ENCODE results near the gene SIK2. TPM values are rescaled to one million over a fixed set of nuclear protein-coding genes. Genes with fewer than 3 reads are reported as not detected.

SIK2 gene
- total RNA-seq, 4 donors from 2014 or later = 6.6 to 19.1 (median 16.2) TPM

GRCh38 chr11:111731821-111732220 lies 129.6 kb downstream of the SIK2 start:
- in situ Hi-C loops (cut with MboI; ENCODE audit: low pct_ligation_motif_present in 1 of 4, low pct_unique_long_range_greater_than_20kb in 1 of 4, low sequenced_read_pairs in 3 of 4) = no loop called here
- Histone ChIP-seq H3K27ac (peak overlapping the region; percentile 85 to 93 (median 89)), H3K4me3 (no peak overlapping the region), H3K36me3 (peaks cover 0 to 2% (median 0%) of the 10 kb centered on the region in 4 donors), H3K27me3 (no peaks in the 10 kb centered on the region), H3K9me3 (no peaks in the 10 kb centered on the region), H3K4me1 (peaks cover 31 to 67% (median 43%) of the 10 kb centered on the region in 4 donors)
- TF ChIP-seq CTCF (IDR thresholded peaks at IDR 0.05) (no peak), EP300 (IDR thresholded peaks at IDR 0.05; ENCODE audit: low read depth) (no peak), POLR2A (IDR thresholded peaks at IDR 0.05) (no peak), POLR2AphosphoS5 (IDR thresholded peaks at IDR 0.05) (no peak)
- 88% methylated on average over 5 of the region's 5 CpGs; no CpG with 5 or more reads in 1 of the 2 donors for WGBS, 2 donors (ENCODE audit: low coverage in 1 of 2)
- DNase-seq = no peak
- intact Hi-C loops (cut with DNase I; ENCODE audit: low total_unique reads) = no loop called here

GRCh38 chr11:111733016-111733415 lies 130.8 kb downstream of the SIK2 start:
- DNase-seq = no peak
- H3K27me3 ChIP-seq = no peaks in the 10 kb centered on the region
- WGBS, 2 donors (ENCODE audit: low coverage in 1 of 2) = 62% methylated on average over 7 of the region's 7 CpGs; no CpG with 5 or more reads in 1 of the 2 donors

GRCh38 chr11:111733611-111734088 lies 131.4 kb downstream of the SIK2 start:
- 63% methylated on average over 9 of the region's 9 CpGs; no CpG with 5 or more reads in 1 of the 2 donors for WGBS, 2 donors (ENCODE audit: low coverage in 1 of 2)
- peaks cover 31 to 81% (median 43%) of the 10 kb centered on the region in 4 donors for H3K4me1 ChIP-seq
- no peak overlapping the region for H3K4me3 ChIP-seq
- intact Hi-C loops (cut with DNase I; ENCODE audit: low total_unique reads) = no loop called here
- in situ Hi-C loops (cut with MboI; ENCODE audit: low pct_ligation_motif_present in 1 of 4, low pct_unique_long_range_greater_than_20kb in 1 of 4, low sequenced_read_pairs in 3 of 4) = no loop called here
- no peaks in the 10 kb centered on the region for H3K36me3 ChIP-seq
- peak overlapping the region; percentile 85 to 93 (median 89) for H3K27ac ChIP-seq
- no peaks in the 10 kb centered on the region for H3K9me3 ChIP-seq
- TF ChIP-seq EP300 (IDR thresholded peaks at IDR 0.05; ENCODE audit: low read depth) (no peak), POLR2A (IDR thresholded peaks at IDR 0.05) (no peak), POLR2AphosphoS5 (IDR thresholded peaks at IDR 0.05) (no peak), CTCF (IDR thresholded peaks at IDR 0.05) (no peak)
- H3K27me3 ChIP-seq = no peaks in the 10 kb centered on the region
- DNase-seq = no peak

More at GRCh38 chr11:111733016-111733415, 130.8 kb downstream of the SIK2 start:
- H3K4me1 ChIP-seq = peaks cover 31 to 77% (median 43%) of the 10 kb centered on the region in 4 donors
- H3K27ac ChIP-seq = peak overlapping the region; percentile 85 to 93 (median 89)
- TF ChIP-seq EP300 (IDR thresholded peaks at IDR 0.05; ENCODE audit: low read depth) (no peak), POLR2A (IDR thresholded peaks at IDR 0.05) (peak; percentile 12), POLR2AphosphoS5 (IDR thresholded peaks at IDR 0.05) (peak in 2 of 3 donors; percentile 18 to 40)
- no peaks in the 10 kb centered on the region for H3K36me3 ChIP-seq
- intact Hi-C loops (cut with DNase I; ENCODE audit: low total_unique reads) = no loop called here
- H3K4me3 ChIP-seq = no peak overlapping the region
- no peaks in the 10 kb centered on the region for H3K9me3 ChIP-seq
- in situ Hi-C loops (cut with MboI; ENCODE audit: low pct_ligation_motif_present in 1 of 4, low pct_unique_long_range_greater_than_20kb in 1 of 4, low sequenced_read_pairs in 3 of 4) = no loop called here

GRCh38 chr11:111734101-111734953 lies 132.1 kb downstream of the SIK2 start:
- no peak for DNase-seq
- H3K27ac ChIP-seq = peak overlapping the region; percentile 85 to 93 (median 89)
- no peaks in the 10 kb centered on the region for H3K36me3 ChIP-seq
- no peaks in the 10 kb centered on the region for H3K27me3 ChIP-seq
- H3K9me3 ChIP-seq = no peaks in the 10 kb centered on the region
- H3K4me1 ChIP-seq = peaks cover 31 to 81% (median 43%) of the 10 kb centered on the region in 4 donors
- no peak overlapping the region for H3K4me3 ChIP-seq
- intact Hi-C loops (cut with DNase I; ENCODE audit: low total_unique reads) = no loop called here
- TF ChIP-seq POLR2A (IDR thresholded peaks at IDR 0.05) (no peak), POLR2AphosphoS5 (IDR thresholded peaks at IDR 0.05) (no peak), CTCF (IDR thresholded peaks at IDR 0.05) (no peak), EP300 (IDR thresholded peaks at IDR 0.05; ENCODE audit: low read depth) (no peak)
- WGBS, 2 donors (ENCODE audit: low coverage in 1 of 2) = 92% methylated on average over 6 of the region's 8 CpGs; no CpG with 5 or more reads in 1 of the 2 donors
- in situ Hi-C loops (cut with MboI; ENCODE audit: low pct_ligation_motif_present in 1 of 4, low pct_unique_long_range_greater_than_20kb in 1 of 4, low sequenced_read_pairs in 3 of 4) = no loop called here
